ENCODE data around the gene GPC6. TPM values are rescaled to one million over a fixed set of nuclear protein-coding genes. Genes with fewer than 3 reads are reported as not detected.

The GPC6 gene
- total and polyA plus RNA-seq, 12 donors: 0.15 to 5.4 (median 2.5) TPM

DNA sequence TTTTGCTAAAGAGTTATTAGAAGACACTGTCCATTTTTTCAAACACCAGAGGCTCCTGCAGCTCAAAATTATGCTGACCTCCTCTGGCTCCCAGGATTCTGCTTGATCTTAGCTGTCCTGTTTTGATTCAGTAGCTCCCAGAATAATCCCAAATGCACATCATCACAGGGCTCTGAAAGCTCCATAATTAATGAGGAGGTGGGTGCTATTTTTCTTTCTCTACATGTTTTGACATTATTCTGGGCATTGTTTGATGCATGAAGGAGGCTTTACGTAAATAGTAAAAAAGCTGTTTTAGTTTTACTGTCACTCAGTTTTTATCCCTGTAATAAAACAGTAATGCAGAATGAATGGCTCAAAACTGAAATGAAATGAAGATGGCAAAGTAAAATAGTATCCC lies 757.4 kb downstream of the GPC6 start:
- ATAC-seq (no peak), DNase-seq (no peak)
- Histone ChIP-seq H3K36me3 (no peaks in the 10 kb centered on the region), H3K4me3 (no peak overlapping the region), H3K27me3 (no peaks in the 10 kb centered on the region), H3K27ac (no peak overlapping the region), H3K9me3 (peaks cover 0 to 5% (median 0%) of the 10 kb centered on the region in 11 donors), H3K4me1 (no peaks in the 10 kb centered on the region)
- intact Hi-C loops (cut with DNase I): no loop called here
- TF ChIP-seq CTCF (IDR thresholded peaks at IDR 0.05): no peak
- WGBS, 2 donors: 87 to 88% methylated on average over 1 of the region's 1 CpG

GRCh38 chr13:93984876-93985275 lies 758.3 kb downstream of the GPC6 start:
- Histone ChIP-seq H3K9me3 (peaks cover 0 to 5% (median 0%) of the 10 kb centered on the region in 11 donors), H3K27ac (no peak overlapping the region), H3K36me3 (no peaks in the 10 kb centered on the region), H3K4me3 (no peak overlapping the region), H3K27me3 (no peaks in the 10 kb centered on the region), H3K4me1 (no peaks in the 10 kb centered on the region)
- intact Hi-C loops (cut with DNase I): no loop called here
- no peak for TF ChIP-seq CTCF (IDR thresholded peaks at IDR 0.05)
- WGBS, 2 donors: 85 to 95% methylated on average over 5 of the region's 5 CpGs
- ATAC-seq (no peak), DNase-seq (no peak)

GRCh38 chr13:93987458-93987857 lies 760.9 kb downstream of the GPC6 start:
- Histone ChIP-seq H3K27ac (no peak overlapping the region), H3K27me3 (no peaks in the 10 kb centered on the region), H3K4me3 (no peak overlapping the region), H3K36me3 (no peaks in the 10 kb centered on the region), H3K9me3 (peaks cover 0 to 5% (median 0%) of the 10 kb centered on the region in 11 donors), H3K4me1 (no peaks in the 10 kb centered on the region)
- ATAC-seq (no peak), DNase-seq (no peak)
- intact Hi-C loops (cut with DNase I): no loop called here
- no peak for TF ChIP-seq CTCF (IDR thresholded peaks at IDR 0.05)

DNA sequence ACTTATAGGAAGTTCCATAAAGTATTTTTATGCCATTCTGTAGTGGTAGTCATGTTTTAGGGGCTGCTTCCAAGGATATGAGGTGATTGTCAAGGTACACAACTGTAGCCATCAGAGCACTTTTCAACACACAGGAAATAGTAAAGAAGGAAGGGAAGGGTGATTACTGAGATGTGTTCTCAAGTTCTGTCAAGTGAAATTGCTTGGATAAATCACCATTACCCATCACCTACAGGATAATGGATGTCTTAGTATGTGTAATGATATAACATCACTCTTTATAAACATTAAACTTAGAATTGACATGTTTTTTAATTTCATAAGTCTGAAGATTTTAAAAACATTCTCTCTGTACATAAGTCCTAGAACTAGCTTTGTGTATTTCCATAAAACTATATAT lies 765.0 kb downstream of the GPC6 start:
- ATAC-seq (no peak), DNase-seq (no peak)
- intact Hi-C loops (cut with DNase I): no loop called here
- Histone ChIP-seq H3K27me3 (no peaks in the 10 kb centered on the region), H3K27ac (no peak overlapping the region), H3K4me1 (no peaks in the 10 kb centered on the region), H3K36me3 (no peaks in the 10 kb centered on the region), H3K9me3 (peaks cover 0 to 5% (median 0%) of the 10 kb centered on the region in 11 donors), H3K4me3 (no peak overlapping the region)
- TF ChIP-seq CTCF (IDR thresholded peaks at IDR 0.05): no peak

- ATAC-seq: no peak
- no peak overlapping the region for H3K4me3 ChIP-seq
- no peak for TF ChIP-seq CTCF (IDR thresholded peaks at IDR 0.05)
Measured at GRCh38 chr13:93996481-93996880, 769.9 kb downstream of the GPC6 start.

More at GRCh38 chr13:93996481-93996880, 769.9 kb downstream of the GPC6 start:
- intact Hi-C loops (cut with DNase I): no loop called here
- Histone ChIP-seq H3K27me3 (no peaks in the 10 kb centered on the region), H3K27ac (no peak overlapping the region), H3K9me3 (no peaks in the 10 kb centered on the region), H3K4me1 (no peaks in the 10 kb centered on the region), H3K36me3 (no peaks in the 10 kb centered on the region)
- DNase-seq: no peak
- 85 to 91% methylated on average over 3 of the region's 3 CpGs for WGBS, 2 donors

Measured in heart right ventricle (tissue), 16 donors.